Duodenal mucosa (tissue), 2 donors: ENCODE data around the gene ERF.

ENCODE experiments used
- H3K27ac ChIP-seq: one replicate; pipeline ENCODE4 v1.7.0; 2013; ENCODE audit warnings: low read depth, low read length
- H3K27me3 ChIP-seq, 2 donors: one replicate each; pipeline ENCODE4 v1.7.0; 2013; ENCODE audit warnings: low read length in 2 of 2, control low read depth in 1 of 2; ENCODE audit not compliant: insufficient read depth in 2 of 2, control insufficient read depth in 1 of 2
- H3K36me3 ChIP-seq, 2 donors: one replicate each; pipeline ENCODE4 v1.7.0; 2013; ENCODE audit warnings: low read length in 2 of 2, control low read depth in 1 of 2; ENCODE audit not compliant: insufficient read depth in 2 of 2, control insufficient read depth in 1 of 2
- H3K4me1 ChIP-seq, 2 donors: one replicate each; pipeline ENCODE4 v1.7.0; 2013; ENCODE audit warnings: low read length in 2 of 2, control low read depth in 1 of 2; ENCODE audit not compliant: insufficient read depth in 2 of 2, control insufficient read depth in 1 of 2
- H3K4me3 ChIP-seq, 2 donors: one replicate each; pipeline ENCODE4 v1.7.0; 2013; ENCODE audit warnings: low read length in 2 of 2, low read depth in 1 of 2
- H3K9ac ChIP-seq, 2 donors: one replicate each; pipeline ENCODE4 v1.7.0; 2013; ENCODE audit warnings: low read length in 2 of 2, low read depth in 1 of 2
- H3K9me3 ChIP-seq, 2 donors: one replicate each; pipeline ENCODE4 v1.7.0; 2013; ENCODE audit warnings: low read length in 2 of 2, control low read depth in 1 of 2; ENCODE audit not compliant: control insufficient read depth in 1 of 2

The ERF gene

DNA sequence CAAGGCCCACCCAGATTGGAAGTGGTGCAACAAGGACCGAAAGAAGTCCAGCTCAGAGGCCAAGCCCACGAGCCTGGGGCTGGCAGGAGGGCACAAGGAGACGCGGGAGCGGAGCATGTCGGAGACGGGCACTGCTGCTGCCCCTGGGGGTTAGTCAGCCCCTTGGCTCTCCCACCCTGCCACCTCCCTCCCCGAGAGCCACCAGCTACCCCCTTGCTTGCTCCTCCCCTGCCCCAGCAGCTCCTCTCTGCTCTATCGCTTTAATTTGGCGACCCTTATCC is 32.8 kb upstream of the ERF start:
- Histone ChIP-seq H3K27ac (no peak overlapping the region), H3K9me3 (no peaks in the 10 kb centered on the region), H3K4me1 (peaks cover 30 to 31% of the 10 kb centered on the region in 2 donors), H3K27me3 (no peaks in the 10 kb centered on the region), H3K36me3 (peaks cover 25 to 56% of the 10 kb centered on the region in 2 donors), H3K9ac (no peak overlapping the region), H3K4me3 (no peak overlapping the region)

DNA sequence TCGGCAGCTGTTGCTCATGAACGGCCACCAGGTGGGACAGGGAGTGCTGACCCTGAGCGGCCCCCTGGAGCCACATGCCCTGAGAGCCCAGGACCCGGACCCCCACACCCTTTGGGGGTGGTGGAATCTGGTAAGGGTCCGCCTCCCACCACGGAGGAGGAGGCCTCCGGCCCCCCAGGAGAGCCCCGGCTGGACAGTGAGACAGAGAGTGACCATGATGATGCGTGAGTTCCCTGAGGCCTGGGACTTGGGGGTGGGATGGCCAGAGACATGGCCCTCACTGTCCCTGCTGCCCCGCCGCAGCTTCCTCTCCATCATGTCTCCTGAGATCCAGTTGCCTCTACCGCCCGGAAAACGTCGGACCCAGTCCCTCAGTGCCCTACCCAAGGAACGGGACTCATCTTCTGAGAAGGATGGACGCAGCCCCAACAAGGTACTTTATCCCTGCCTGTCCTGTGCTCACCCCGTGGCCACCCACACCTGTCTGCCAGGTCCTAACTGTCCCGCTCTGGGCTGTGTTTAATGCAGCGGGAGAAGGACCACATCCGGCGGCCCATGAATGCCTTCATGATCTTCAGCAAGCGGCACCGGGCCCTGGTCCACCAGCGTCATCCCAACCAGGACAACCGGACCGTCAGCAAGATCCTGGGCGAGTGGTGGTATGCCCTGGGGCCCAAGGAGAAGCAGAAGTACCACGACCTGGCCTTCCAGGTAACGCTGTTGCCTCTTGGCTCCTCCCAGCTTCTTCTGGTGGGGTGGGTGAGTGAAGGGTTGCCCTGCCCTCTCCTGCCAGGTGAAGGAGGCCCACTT is 32.3 kb upstream of the ERF start:
- Histone ChIP-seq H3K4me1 (peaks cover 34 to 35% of the 10 kb centered on the region in 2 donors), H3K9me3 (no peaks in the 10 kb centered on the region), H3K4me3 (no peak overlapping the region), H3K9ac (no peak overlapping the region), H3K36me3 (peaks cover 25 to 50% of the 10 kb centered on the region in 2 donors), H3K27ac (no peak overlapping the region), H3K27me3 (no peaks in the 10 kb centered on the region)

DNA sequence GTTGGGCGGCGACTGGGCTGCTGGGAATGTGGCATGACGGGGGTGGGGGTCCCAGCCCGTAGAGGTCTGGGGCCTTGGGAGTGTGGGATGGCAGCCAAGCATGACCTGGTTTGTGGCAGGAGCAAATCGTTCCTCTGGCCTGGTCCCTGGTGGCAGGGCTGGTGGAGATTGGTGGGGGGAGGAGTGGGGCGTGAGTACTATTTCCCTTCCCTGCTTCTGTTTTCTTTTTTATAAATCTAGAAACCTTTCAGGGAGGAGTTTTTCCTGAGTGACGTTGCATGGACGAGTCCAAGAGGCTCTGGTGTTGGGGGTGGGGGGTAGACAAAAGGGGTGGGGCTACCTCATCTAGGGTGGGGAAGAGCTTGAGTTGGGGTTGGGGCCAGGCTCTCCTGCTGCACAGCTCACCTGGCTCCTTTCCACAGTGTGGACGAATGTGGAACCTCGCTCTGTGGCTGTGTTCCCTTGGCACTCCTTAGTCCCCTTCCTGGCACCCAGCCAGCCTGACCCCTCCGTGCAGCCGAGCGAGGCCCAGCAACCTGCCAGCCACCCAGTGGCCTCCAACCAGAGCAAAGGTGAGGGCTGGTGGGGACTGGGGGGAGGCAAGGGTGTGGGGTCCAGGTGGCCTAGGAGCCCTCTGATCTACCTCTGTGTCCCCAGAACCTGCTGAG is 31.6 kb upstream of the ERF start:
- peaks cover 37 to 38% of the 10 kb centered on the region in 2 donors for H3K4me1 ChIP-seq
- no peak overlapping the region for H3K27ac ChIP-seq
- no peaks in the 10 kb centered on the region for H3K27me3 ChIP-seq
- H3K9ac ChIP-seq = no peak overlapping the region
- no peak overlapping the region for H3K4me3 ChIP-seq
- H3K36me3 ChIP-seq = peaks cover 25 to 44% of the 10 kb centered on the region in 2 donors
- H3K9me3 ChIP-seq = no peaks in the 10 kb centered on the region

DNA sequence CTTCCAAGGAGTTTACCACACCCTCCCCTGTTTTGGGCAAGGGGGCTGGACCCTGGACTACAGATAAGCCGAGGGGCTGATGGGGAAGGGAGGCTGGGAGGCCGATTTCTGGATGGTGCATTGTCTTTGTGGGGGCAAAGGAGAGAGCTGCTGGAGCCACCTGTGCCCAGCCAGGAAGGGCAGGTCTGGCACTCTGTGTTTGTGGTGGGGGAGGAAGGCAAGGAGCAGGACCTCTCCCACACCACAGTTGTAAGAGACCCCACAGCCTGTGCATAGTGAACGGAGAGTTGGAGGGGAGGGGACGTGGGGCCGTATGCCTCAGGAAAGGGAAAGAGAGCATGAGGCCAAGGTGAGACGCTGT is 31.0 kb upstream of the ERF start:
- Histone ChIP-seq H3K9ac (no peak overlapping the region), H3K9me3 (no peaks in the 10 kb centered on the region), H3K27me3 (no peaks in the 10 kb centered on the region), H3K27ac (no peak overlapping the region), H3K4me1 (peaks cover 38 to 43% of the 10 kb centered on the region in 2 donors), H3K4me3 (no peak overlapping the region), H3K36me3 (peaks cover 21 to 44% of the 10 kb centered on the region in 2 donors)

DNA sequence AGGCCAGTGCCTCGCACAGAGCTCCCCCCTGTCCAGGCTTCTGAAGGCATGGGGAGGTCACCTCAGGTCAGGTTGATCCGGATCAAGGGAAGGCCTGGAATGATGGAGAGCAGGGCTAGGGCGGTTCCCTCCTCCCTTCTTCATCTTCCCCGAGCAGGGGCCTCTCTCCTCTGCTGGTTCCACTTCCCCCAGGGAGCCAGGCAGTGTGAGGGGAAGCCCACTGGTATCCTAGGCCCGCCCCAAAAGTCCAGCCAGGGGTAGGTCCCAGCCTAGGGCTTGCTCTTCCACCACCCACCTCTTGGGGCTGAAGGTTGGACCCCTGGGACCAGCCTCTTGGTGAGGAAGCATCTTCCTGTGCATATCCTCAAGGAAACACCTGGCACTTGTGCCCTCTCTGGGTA is 30.6 kb upstream of the ERF start:
- Histone ChIP-seq H3K27me3 (no peaks in the 10 kb centered on the region), H3K36me3 (peaks cover 20 to 39% of the 10 kb centered on the region in 2 donors), H3K27ac (no peak overlapping the region), H3K4me1 (peaks cover 38 to 43% of the 10 kb centered on the region in 2 donors), H3K4me3 (no peak overlapping the region), H3K9me3 (no peaks in the 10 kb centered on the region), H3K9ac (peak overlapping the region; percentile 4 to 70)

DNA sequence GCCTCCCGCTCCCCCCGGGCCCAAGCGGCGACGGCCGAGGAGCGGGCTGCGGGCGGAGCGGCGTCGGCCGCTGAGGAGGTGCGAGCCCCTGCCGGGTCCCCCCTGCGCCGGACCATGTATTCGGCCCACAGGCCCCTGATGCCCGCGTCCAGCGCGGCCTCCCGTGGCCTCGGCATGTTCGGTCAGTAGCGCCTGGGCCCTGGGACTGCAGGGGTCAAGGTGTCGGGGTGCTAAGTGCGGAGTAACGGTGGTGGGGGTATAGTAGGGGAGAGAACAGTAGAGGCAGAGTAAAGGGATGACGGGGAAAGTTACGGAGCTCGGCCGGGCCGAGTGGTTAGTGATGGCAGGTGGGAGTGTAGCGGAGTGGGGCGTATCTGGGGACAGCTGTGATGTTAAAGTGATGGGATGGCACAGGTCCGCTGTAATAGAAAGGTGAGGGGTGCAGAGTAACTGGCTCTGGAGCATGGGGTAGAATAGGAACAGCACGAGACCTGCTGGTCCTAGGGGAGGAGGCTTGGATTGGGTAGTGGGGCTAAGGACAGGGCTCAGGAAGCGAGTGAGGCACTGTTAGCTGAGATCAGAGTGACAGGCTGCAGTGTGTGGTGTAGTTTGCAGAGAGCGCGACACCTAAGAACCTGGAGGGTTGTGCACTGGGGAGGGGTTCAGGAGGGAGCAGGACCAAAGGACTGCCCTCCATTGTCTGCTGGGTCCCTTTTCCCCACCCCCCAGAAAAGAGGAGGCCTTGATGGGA is 29.8 kb upstream of the ERF start:
- H3K9me3 ChIP-seq = no peaks in the 10 kb centered on the region
- H3K27ac ChIP-seq = peak overlapping the region; percentile 42
- peaks cover 20 to 32% of the 10 kb centered on the region in 2 donors for H3K36me3 ChIP-seq
- H3K27me3 ChIP-seq = no peaks in the 10 kb centered on the region
- H3K4me1 ChIP-seq = peaks cover 38 to 43% of the 10 kb centered on the region in 2 donors
- peak overlapping the region; percentile 66 to 70 for H3K9ac ChIP-seq
- H3K4me3 ChIP-seq = peak overlapping the region; percentile 68 to 83

DNA sequence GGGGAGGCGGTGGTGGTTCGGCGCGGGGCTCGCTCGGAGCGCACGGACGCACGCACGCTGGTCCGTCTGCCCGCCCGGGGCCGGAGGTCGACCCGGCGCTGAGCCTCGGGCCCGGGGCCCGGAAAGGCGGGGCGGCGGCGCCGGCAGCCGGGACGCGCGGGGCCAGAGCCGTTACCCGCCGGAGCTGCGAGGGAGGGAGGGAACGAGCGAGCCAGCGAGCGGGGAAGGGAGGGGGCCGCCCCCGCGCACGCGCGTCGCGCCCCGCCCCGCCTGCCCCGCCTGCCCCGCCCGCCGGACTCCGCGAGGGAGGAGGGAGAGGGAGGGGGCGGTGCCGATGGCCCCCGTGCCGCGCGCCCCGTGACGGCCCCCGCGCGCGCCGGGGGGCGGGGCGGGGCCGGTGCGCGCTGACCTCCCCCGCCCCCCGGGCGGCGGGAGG is 29.2 kb upstream of the ERF start:
- H3K27ac ChIP-seq = peak overlapping the region; percentile 75
- no peaks in the 10 kb centered on the region for H3K9me3 ChIP-seq
- H3K27me3 ChIP-seq = no peaks in the 10 kb centered on the region
- peaks cover 44 to 50% of the 10 kb centered on the region in 2 donors for H3K4me1 ChIP-seq
- H3K4me3 ChIP-seq = peak overlapping the region in 1 of 2 donors; percentile 43
- no peak overlapping the region for H3K9ac ChIP-seq
- peaks cover 19 to 25% of the 10 kb centered on the region in 2 donors for H3K36me3 ChIP-seq

DNA sequence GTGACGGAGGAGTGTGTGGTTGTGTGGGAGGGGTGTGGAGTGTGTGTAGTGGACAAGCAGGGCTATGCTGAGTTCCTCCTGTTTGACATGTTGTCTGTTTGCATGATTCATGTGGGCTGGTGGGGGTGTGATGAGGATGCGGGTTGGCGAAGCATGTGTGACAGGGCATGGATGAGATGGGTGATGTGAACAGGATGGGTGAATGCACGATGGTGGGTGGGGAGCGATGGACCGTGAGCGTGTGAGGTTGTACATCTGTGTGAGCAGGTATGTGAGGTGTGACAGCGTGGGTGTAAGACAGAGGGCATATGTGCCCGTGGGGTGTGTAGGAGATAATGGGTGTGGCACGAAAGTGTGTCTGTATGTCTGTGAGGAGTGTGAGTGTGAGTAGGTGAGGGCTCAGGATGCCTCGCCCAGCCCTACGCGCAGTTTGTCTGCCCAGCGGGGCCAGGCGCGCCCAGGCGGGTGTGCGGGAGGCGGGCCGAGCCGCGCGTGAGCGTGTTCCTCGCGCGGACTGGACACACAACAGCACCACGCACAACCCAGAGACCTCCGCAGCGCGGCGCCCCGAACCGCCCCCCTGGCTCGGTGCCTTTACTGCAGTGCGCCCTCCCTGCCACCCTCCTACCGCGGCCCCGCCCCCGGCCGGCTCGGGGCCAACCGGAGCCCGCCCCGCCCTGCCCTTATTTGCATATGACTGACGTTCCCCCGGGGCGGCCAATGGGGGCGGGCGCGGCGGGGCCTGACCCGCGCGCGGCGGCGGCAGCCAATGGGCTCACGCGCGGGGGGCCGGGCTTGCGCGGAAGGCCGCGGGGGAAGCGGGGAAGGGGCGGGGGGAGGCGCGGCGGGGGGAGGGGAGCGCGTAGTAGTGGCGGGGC is 28.5 kb upstream of the ERF start:
- peak overlapping the region; percentile 61 to 80 for H3K4me3 ChIP-seq
- peak overlapping the region; percentile 51 to 83 for H3K9ac ChIP-seq

DNA sequence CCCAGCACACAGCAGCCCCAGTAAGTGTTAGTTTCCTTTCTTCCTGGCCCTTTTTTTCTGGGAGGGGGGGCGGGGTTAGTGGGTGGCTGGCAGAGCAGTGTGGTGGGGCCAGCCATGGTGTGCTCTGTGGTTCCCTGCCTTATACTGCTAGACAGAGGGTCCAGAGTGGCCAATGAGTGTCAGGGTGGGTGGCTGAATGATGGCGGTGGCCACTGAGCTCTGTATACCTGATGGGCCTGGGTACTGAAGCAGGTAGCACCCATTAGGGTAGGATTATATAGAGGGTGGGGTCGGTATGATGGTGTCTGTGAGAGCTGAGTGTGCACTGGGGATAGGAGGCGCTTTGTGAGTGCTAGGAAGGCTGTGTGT is 27.9 kb upstream of the ERF start:
- peak overlapping the region; percentile 61 to 80 for H3K4me3 ChIP-seq
- H3K9me3 ChIP-seq = no peaks in the 10 kb centered on the region
- peak overlapping the region; percentile 51 to 83 for H3K9ac ChIP-seq
- H3K4me1 ChIP-seq = peaks cover 57 to 63% of the 10 kb centered on the region in 2 donors
- H3K36me3 ChIP-seq = peaks cover 6 to 12% of the 10 kb centered on the region in 2 donors
- no peaks in the 10 kb centered on the region for H3K27me3 ChIP-seq
- H3K27ac ChIP-seq = peak overlapping the region; percentile 83

More for the DNA sequence above, 28.5 kb upstream of the ERF start:
- H3K9me3 ChIP-seq = no peaks in the 10 kb centered on the region
- no peaks in the 10 kb centered on the region for H3K27me3 ChIP-seq
- H3K27ac ChIP-seq = peak overlapping the region; percentile 83
- peaks cover 12 to 18% of the 10 kb centered on the region in 2 donors for H3K36me3 ChIP-seq
- H3K4me1 ChIP-seq = peaks cover 51 to 57% of the 10 kb centered on the region in 2 donors
